Sigmoid colon (tissue), 4 donors: Measurements from ENCODE around the gene ZBTB8B.

ENCODE experiments used
- CTCF ChIP-seq, 4 experiments: fragments of 450-650 bp in 3 of 4; fragments of 200-600 bp in 1 of 4; IDR thresholded peaks; one replicate each; pipeline ENCODE4 v1.5.1; 2016 to 2019; ENCODE audit warnings: antibody characterized with exemption in 4 of 4, mild to moderate bottlenecking in 3 of 4, moderate library complexity in 2 of 4
- EP300 ChIP-seq, 4 donors: sonication (generic); formaldehyde crosslinking; IDR thresholded peaks; one replicate each; pipeline ENCODE4 v1.6.1; 2017; ENCODE audit warnings: antibody characterized with exemption in 4 of 4
- POLR2A ChIP-seq, 2 donors: fragments of 450-650 bp; IDR thresholded peaks; one replicate each; pipeline ENCODE4 v1.6.1; 2016; ENCODE audit warnings: antibody characterized with exemption in 2 of 2, mild to moderate bottlenecking in 2 of 2, moderate library complexity in 2 of 2
- POLR2AphosphoS5 ChIP-seq, 4 donors: sonication (generic); formaldehyde crosslinking; IDR thresholded peaks; one replicate each; pipeline ENCODE4 v1.6.1; 2017; ENCODE audit warnings: antibody characterized with exemption in 4 of 4

DNA sequence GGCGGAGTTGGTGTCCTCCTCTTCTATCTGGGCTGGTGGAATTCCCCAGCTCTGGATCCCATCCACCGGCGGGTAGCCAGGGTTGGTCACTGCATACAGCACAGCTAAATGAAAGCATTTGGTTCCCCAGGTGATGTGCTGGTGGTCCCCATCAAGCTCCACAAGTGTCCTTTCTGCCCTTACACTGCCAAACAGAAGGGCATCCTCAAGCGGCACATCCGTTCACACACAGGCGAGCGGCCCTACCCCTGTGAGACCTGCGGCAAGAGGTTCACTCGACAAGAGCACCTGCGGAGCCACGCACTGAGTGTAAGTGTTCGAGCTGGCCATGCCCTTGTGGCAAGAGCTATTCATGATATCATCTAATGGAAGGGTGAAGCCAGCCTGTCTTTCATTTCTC, 15.9 kb downstream of the ZBTB8B start:
- TF ChIP-seq CTCF (IDR thresholded peaks at IDR 0.05), result no peak
- no peak for TF ChIP-seq POLR2AphosphoS5 (IDR thresholded peaks at IDR 0.05)
- TF ChIP-seq POLR2A (IDR thresholded peaks at IDR 0.05), result no peak
- TF ChIP-seq EP300 (IDR thresholded peaks at IDR 0.05), result no peak
